Thyroid gland (tissue), 4 donors: ENCODE measurements around the gene SYNPO2. TPM values are rescaled to one million over a fixed set of nuclear protein-coding genes. Genes with fewer than 3 reads are reported as not detected.
A peak's percentile ranks its signal among the peaks of the same experiment; 100 is the strongest.

Experiments used
- DNase-seq, 2 donors: peaks; one replicate each; pipeline ENCODE4 v3.0.0-alpha.2; 2019
- H3K27ac ChIP-seq, 3 donors: fragments of 200-600 bp; sonication (generic); 1 replicate in 2 of 3; 2 replicates in 1 of 3; pipeline ENCODE4 v1.5.1; 2016 to 2019; ENCODE audit warnings: mild to moderate bottlenecking in 1 of 3, moderate library complexity in 1 of 3
- H3K27me3 ChIP-seq: fragments of 200-600 bp; sonication (generic); one replicate; pipeline ENCODE4 v1.5.1; 2019
- H3K36me3 ChIP-seq, 2 donors: fragments of 200-600 bp; sonication (generic); one replicate each; pipeline ENCODE4 v1.5.1; 2016 to 2019
- H3K4me1 ChIP-seq, 2 donors: fragments of 200-600 bp; sonication (generic); one replicate each; pipeline ENCODE4 v1.5.1; 2017 to 2019
- H3K4me3 ChIP-seq, 3 donors: fragments of 200-600 bp; sonication (generic); replicated peaks in 1 of 3; 1 replicate in 2 of 3; 2 replicates in 1 of 3; pipeline ENCODE4 v1.5.1; 2016; ENCODE audit warnings: mild to moderate bottlenecking in 1 of 3
- H3K9me3 ChIP-seq: fragments of 200-600 bp; sonication (generic); one replicate; pipeline ENCODE4 v1.5.1; 2017
- CTCF ChIP-seq, 6 experiments: fragments of 200-600 bp in 3 of 6; fragments of 450-650 bp in 3 of 6; sonication (generic) in 3 of 6; IDR thresholded peaks; one replicate each; pipeline ENCODE4 v1.5.1; 2016 to 2019; ENCODE audit warnings: antibody characterized with exemption in 6 of 6, mild to moderate bottlenecking in 2 of 6, inconsistent platforms in 1 of 6, moderate library complexity in 1 of 6
- POLR2A ChIP-seq, 2 donors: fragments of 450-650 bp; IDR thresholded peaks; one replicate each; pipeline ENCODE4 v1.6.1; 2017; ENCODE audit warnings: antibody characterized with exemption in 2 of 2, mild to moderate bottlenecking in 2 of 2, moderate library complexity in 1 of 2
- WGBS, 2 donors: methylation state at CpG; one replicate each; pipeline ENCODE4 v1.1.5; 2017; 5-methylcytosine and 5-hydroxymethylcytosine counted together
- intact Hi-C: fragments of 100-400 bp; cut with DNase I; formaldehyde crosslinking; loops from one replicate; pipeline ENCODE4 v1.15.1; 2023
- total RNA-seq, 4 donors: library from RNA; depleted of rRNA; stranded (reverse); fragments of >200 nt; gene quantifications; one replicate each; pipeline ENCODE4 v1.2.3, GENCODE V29; 2016

The SYNPO2 gene
- total RNA-seq, 4 donors from 2014 or later = 11.4 to 37.8 (median 23.8) TPM

GRCh38 chr4:118894034-118894433 lies 5.4 kb downstream of the SYNPO2 start:
- Histone ChIP-seq H3K4me3 (no peak overlapping the region), H3K27ac (no peak overlapping the region), H3K36me3 (no peaks in the 10 kb centered on the region), H3K4me1 (no peaks in the 10 kb centered on the region), H3K9me3 (no peaks in the 10 kb centered on the region), H3K27me3 (no peaks in the 10 kb centered on the region)
- intact Hi-C loops = no loop called here
- 83 to 88% methylated on average over 3 of the region's 3 CpGs for WGBS, 2 donors
- TF ChIP-seq CTCF (IDR thresholded peaks at IDR 0.05) = no peak
- no peak for TF ChIP-seq POLR2A (IDR thresholded peaks at IDR 0.05)
- DNase-seq = no peak

- 87 to 89% methylated on average over 2 of the region's 2 CpGs for WGBS, 2 donors
- intact Hi-C loops = no loop called here
- TF ChIP-seq POLR2A (IDR thresholded peaks at IDR 0.05) (no peak), CTCF (IDR thresholded peaks at IDR 0.05) (no peak)
- no peak overlapping the region for H3K27ac ChIP-seq
- H3K9me3 ChIP-seq = no peaks in the 10 kb centered on the region
- H3K36me3 ChIP-seq = no peaks in the 10 kb centered on the region
- H3K4me1 ChIP-seq = no peaks in the 10 kb centered on the region
- no peak overlapping the region for H3K4me3 ChIP-seq
- no peaks in the 10 kb centered on the region for H3K27me3 ChIP-seq
- DNase-seq = no peak
Measured at GRCh38 chr4:118898221-118898620, 9.6 kb downstream of the SYNPO2 start.

GRCh38 chr4:118898684-118899138 lies 10.1 kb downstream of the SYNPO2 start:
- TF ChIP-seq POLR2A (IDR thresholded peaks at IDR 0.05) = no peak
- TF ChIP-seq CTCF (IDR thresholded peaks at IDR 0.05) = no peak
- DNase-seq = no peak
- intact Hi-C loops = no loop called here
- Histone ChIP-seq H3K36me3 (no peaks in the 10 kb centered on the region), H3K4me3 (no peak overlapping the region), H3K27ac (no peak overlapping the region), H3K27me3 (no peaks in the 10 kb centered on the region), H3K9me3 (no peaks in the 10 kb centered on the region), H3K4me1 (no peaks in the 10 kb centered on the region)
- 63 to 79% methylated on average over 6 of the region's 6 CpGs for WGBS, 2 donors

- no peaks in the 10 kb centered on the region for H3K27me3 ChIP-seq
- no peaks in the 10 kb centered on the region for H3K4me1 ChIP-seq
- H3K9me3 ChIP-seq = no peaks in the 10 kb centered on the region
- no peak for DNase-seq
- WGBS, 2 donors = 68 to 79% methylated on average over 3 of the region's 3 CpGs
- no peak overlapping the region for H3K4me3 ChIP-seq
- peak overlapping the region in 1 of 3 donors; percentile 31 for H3K27ac ChIP-seq
- intact Hi-C loops = no loop called here
- no peak for TF ChIP-seq CTCF (IDR thresholded peaks at IDR 0.05)
- no peak for TF ChIP-seq POLR2A (IDR thresholded peaks at IDR 0.05)
- H3K36me3 ChIP-seq = no peaks in the 10 kb centered on the region
Measured at GRCh38 chr4:118904418-118904817, 15.8 kb downstream of the SYNPO2 start.

- Histone ChIP-seq H3K4me1 (no peaks in the 10 kb centered on the region), H3K4me3 (no peak overlapping the region), H3K36me3 (no peaks in the 10 kb centered on the region), H3K9me3 (no peaks in the 10 kb centered on the region), H3K27ac (peak overlapping the region in 1 of 3 donors; percentile 31), H3K27me3 (no peaks in the 10 kb centered on the region)
- intact Hi-C loops = no loop called here
- no peak for TF ChIP-seq POLR2A (IDR thresholded peaks at IDR 0.05)
- TF ChIP-seq CTCF (IDR thresholded peaks at IDR 0.05) = no peak
- 81 to 84% methylated on average over 2 of the region's 2 CpGs for WGBS, 2 donors
- DNase-seq = no peak
Measured at GRCh38 chr4:118904935-118905334, 16.3 kb downstream of the SYNPO2 start.
